HG03066 (cell line): Measurements from ENCODE around the gene POM121L12.

Experiments used
- ATAC-seq: cut with Tn5 transposase; IDR thresholded peaks from one replicate; pipeline ENCODE4 v1.9.1; 2021; ENCODE audit warnings: low read depth; ENCODE audit not compliant: unreplicated experiment

POM121L12 gene

DNA sequence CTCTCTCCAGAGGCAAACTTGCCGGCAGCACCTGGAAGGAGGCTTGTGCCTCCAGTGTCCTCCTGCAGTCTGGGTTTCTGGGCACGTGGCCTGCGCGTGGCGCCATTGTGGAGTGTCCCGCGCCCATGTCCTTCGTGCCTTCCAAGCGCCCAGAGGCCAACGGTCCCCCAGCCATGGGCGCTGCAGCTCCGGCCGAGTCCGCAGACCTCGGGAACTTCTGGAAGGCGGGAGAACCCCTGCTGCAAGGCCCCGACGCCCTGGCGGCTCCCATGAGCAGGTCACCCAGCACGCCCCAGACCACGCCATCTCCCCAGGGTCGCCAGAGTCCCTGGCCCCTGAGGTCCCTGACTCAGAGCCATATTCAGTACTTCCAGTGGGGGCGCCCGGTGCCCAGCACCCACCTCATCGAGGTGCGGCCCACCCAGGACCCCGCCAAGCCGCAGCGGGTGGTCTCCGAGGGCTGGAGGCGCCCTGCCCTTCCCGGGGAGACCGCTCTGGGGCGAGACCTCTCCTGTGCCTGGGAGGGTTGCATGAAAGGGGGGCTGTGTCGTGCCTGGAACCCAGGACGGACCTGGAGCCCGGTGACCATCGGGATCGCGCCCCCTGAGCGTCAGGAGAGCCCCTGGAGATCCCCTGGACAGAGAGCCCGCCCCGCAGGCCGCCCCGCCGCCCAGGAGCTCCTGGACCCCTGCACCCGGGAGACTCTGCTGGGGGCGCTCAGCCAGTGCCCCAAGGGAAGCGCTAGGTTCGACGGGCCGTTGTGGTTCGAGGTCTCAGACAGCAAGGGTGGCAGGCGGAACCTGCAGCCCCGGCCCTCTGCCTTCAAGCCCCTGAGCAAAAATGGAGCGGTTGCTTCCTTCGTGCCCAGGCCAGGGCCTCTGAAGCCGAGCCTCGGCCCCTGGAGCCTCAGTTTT, at the start of gene POM121L12:
POM121L12 (plus strand) TSS at position 135 of the 914 bp plus-strand sequence; CDS start at position 174, 39 bp downstream.
- ATAC-seq = no peak

DNA sequence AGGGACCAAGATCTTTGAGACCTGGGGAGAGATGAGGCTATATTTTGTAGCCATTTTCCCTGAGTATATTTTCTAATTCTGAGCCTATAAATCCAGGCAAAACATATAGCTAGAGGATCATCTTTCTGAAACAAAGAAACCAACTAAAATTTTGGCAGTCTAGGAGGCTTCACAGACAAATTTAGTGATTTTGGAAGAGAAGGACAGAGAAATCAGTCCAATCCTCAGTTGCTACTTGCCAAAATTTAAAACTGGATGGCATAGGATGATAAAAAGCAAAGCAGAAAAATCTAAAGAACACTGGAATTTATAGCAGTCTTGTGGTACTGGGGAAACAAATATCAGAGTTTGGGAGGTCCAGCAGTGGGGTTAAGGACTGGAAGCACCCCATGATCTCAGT, 43.4 kb upstream of the POM121L12 start:
- no peak for ATAC-seq

DNA sequence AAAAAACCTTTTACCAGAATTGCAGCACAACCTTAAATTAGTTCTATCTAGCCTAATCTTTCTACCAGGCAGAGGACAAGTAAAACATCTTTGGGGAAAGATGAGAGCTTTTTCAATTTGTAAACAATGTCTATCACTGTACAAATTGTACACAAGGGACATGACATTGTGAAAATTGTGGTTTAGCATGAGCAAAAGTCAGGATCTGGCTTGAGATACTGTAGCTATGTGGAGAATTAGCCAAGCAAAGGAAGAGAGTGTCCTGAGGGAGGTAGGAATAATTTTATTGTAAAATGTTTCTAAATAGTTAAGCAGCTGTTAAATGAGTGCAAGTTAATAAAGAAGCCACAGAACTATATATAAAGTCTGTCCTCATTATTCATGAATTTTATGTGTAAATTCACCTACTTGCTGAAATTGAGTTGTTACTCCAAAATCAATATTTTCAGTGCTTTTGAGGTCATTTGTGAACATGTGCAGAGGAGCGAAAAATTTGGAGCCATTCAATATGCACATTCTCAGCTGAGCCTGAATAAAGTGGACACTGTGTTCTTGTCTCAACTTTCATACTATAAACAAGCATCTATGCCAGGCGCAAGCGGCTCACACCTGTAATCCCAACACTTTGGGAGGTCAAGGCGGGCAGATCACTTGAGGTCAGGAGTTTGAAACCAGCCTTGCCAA, 42.8 kb upstream of the POM121L12 start:
- no peak for ATAC-seq

DNA sequence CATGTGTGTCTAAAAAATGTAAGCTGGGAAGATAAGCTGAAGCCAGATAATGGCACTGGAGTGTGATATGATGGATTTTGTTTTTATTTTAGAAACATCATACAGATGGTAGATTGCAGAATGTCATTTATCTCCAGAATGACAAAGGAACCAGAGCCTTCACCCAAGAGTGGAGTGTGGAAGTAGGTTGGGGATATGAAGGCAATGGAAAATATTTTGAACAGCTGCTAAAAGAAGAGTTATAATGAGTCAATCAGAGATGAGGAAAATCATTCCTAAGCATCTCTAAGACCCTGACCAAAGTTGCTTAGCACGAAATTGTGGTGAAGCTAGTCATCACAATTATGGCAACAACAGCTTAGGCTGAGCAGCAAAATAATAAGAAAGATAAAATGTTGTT, 39.8 kb upstream of the POM121L12 start:
- ATAC-seq = no peak

DNA sequence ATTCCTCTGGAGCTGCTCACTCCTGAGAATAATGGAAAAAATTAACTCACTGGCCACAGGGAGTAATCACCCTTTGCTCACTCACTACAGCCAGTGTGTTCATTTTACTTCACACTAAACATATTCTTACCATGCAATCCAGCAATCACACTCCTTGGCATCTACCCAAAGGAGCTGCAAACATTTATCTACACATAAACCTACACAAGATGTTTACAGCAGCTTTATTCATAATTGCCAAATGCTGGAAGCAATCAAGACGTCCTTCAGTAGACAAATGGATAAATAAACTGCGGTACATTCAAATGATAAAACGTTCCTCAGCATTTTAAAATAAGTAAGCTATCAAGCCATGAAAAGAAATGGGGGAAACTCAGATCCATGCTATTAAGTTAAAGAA, 34.2 kb upstream of the POM121L12 start:
- no peak for ATAC-seq

DNA sequence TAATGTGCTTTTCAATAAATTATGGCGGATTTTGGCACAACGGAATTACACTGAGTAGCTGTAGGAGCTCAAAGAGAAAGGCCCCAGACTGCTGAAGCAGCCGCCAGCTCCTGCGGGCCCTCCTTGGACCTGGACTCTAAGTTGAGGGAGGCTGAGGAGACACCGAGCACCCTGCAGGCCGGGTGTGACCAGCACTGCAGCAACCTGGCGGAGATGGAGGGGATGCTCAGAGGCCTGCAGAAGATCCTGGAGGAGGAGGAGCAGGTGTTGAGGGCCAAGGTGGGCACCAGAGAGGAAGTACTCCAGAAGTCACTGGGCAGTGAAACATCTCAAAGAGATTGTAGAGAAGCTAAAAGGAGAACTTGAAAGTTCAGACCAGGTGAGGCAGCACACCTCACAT, 33.0 kb upstream of the POM121L12 start:
- no peak for ATAC-seq

DNA sequence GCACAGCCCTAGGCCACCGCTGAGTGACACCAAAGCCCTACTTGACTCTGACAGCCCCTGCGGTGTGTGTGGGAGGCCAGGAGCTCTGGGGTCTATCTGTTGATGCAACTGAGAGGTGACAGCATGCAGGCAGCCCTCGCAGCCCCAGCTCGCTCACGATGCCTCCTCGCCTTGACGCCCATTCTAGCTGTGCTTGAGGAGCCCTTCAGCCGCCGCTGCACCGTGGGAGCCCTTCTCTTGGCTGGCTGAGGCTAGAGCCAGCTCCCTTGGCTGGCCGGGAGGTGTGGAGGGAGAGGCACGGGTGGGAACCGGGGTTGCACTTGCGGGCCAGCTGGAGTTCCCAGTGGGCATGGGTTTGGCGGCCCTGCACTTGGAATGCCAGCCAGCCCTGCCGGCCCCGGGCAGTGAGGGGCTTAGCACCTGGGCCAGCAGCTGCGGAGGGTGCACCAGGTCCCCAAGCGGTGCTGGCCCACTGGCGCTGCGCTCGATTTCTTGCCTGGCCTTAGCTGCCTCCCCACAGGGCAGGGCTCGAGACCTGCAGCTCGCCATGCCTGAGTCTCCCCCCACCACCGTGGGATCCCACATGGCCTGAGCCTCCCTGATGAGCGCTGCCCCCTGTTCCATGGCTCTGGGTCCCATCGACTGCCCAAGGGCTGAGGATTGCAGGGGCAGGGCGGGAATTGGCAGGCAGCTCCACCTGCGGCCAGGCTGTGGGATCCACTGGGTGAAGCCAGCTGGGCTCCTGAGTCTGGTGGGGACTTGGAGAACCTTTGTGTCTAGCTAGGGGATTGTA, 31.6 kb upstream of the POM121L12 start:
- ATAC-seq = no peak

DNA sequence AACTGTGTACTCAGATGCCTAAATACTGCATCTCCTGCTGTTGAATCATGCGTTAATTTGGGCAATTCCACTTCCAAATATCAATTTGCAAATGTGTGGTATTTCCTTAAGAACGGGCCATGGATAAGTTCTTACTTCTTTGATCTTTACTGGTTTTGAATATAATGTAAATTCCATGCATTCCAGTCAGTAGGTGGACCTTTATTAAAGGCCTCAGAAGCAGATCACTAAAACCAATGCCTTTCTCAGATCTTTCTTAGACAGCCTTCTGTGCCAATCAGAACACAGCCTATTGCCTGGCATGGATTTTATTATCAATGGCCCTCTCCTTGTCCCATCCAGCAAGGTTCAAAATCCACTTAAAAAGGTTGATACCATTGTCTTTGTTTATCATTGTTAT, 21.5 kb upstream of the POM121L12 start:
- ATAC-seq = no peak

DNA sequence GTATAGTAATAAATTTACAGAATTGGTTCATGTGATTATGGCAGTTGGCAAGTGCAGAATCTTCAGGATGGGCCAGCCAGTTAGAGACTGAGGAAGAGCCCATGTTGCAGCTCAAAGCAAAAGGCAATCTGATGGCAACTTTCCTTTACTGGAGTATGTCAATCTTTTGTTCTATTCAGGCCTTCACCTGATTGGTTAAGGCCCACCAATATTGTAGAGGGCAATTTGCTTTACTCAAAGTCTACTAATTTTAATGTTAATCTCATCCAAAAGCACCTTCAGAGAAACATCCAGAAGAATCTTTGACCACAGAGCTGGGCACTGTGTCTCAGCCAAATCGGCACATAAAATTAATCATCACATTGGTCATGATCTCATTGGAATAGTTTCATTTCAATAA, 20.0 kb upstream of the POM121L12 start:
- no peak for ATAC-seq

DNA sequence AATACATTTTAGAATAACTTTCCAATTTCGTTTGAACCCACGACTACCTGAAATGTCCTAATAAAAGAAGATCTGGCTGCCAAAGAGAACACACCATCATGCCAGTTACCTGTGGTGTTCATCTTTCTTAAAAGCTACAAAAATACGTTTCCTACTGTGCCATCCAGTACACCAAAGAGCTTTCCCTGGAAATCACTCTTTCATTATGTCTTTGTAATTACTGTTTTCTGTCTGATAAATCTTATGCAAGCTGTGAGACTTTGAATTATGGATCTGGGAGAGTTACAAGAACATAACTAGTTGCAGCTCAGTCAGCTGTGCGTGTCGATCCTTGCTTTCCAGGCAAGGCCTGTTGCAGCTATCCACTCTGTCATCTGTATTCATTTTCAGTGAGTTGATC, 12.5 kb upstream of the POM121L12 start:
- ATAC-seq = no peak

DNA sequence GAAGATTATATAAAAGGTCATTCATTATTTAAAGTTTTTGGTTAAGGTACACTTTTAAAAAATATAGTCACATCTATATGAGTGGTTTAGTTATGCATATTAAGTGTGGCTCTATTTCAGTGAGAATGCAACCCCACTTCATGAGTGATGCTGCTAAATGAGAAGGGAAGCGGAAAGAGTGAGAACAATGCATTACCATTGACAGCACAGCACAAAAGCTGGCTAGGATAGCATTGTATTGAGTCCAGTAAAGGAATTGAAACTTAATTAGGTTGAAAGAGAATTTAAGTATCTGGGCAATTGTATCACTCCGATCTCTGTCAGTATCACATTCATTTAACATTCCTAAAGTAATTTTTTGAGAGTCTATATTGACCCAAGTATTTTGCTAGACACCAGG, 13.2 kb downstream of the POM121L12 start:
- ATAC-seq = no peak

DNA sequence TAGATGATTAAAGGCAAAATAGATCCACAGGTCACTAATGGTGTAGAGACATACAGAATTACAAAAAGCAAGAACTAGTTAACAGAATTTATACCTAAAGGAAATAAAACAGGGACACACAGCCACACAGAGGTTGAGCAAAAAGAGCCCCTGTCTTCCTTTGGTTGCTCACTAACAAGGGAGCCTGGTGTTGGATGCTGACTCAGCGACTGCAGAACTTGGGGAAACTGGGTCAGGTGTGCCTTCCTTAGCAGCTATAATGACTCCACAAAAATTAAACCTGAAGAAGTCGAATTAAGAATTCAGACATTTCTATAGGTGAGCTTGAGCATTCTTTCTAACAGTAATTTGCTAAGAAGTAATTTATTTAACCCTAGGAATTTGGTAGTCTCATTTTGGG, 15.0 kb downstream of the POM121L12 start:
- ATAC-seq = no peak

DNA sequence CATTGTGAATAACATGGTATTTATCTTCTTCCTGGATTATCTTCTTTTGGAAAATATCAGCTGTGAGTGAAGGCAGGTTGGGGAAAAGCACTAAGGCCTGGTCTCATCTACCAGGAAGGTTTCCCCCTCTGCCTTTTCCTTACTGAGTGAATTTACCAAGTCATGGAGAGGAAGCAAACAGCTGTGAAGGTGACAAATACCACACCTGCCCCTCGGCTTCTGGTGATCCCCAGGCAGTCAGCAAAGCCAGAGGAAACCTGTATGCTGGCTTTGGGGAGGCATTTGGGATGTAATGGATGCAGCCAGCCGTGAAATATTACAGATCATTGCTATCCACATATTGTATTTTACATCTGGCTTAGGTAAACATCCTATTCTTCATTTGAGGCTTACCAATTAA, 24.2 kb downstream of the POM121L12 start:
- no peak for ATAC-seq

DNA sequence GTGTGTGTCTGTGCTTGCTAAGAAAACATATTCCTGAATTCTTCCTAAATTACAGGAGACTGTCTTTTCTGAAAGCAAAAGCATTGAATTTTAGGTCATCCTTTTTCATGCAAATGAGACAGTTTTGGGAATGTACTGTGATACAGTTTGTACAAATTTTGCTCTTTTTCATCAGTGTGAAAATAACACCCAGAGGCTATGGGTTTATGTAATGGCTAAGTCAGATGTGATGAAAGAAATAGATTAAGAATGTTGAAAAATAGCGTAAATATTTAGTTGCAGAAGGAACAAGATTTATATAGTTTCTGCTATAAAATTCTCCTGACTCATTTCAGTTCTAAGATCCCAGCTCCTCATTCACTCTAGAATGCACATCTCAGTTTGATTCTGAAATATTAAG, 24.6 kb downstream of the POM121L12 start:
- no peak for ATAC-seq

DNA sequence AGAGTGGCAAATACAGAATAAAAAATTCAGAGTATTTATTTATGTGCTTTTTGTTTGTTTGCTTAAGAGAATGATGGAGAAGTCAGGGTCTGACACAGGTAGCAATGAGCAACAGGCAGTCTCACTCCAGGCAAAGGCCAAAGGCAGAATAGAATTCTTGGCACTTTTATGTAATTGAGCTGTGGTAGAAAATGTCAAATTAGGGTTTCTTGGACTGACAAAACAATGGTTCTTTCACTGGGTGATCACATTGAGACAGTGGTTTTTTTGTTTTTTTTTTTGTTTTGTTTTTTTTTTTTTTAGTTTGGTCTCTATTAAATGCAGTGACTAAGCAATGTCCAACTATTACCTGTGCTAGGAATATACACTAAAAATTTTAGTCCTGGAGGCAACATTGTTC, 27.4 kb downstream of the POM121L12 start:
- ATAC-seq = no peak

DNA sequence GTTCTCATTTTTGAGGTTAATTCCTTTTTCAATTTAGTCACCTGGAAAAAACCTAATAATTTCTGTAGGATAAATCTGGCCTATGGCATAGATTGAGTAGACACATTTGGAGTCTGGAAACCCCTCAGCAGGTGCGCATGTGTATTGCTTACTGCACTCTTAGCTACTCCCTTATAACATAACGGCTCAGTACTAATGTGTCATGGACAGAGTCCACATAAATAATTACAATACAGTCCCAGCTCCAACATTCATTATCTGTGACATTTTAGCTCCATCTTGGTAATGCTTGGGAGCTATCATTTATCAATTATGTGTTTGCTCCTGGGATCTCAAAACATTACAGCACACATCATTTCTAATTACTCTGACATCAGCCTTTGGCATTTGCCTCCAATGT, 33.2 kb downstream of the POM121L12 start:
- ATAC-seq = no peak

DNA sequence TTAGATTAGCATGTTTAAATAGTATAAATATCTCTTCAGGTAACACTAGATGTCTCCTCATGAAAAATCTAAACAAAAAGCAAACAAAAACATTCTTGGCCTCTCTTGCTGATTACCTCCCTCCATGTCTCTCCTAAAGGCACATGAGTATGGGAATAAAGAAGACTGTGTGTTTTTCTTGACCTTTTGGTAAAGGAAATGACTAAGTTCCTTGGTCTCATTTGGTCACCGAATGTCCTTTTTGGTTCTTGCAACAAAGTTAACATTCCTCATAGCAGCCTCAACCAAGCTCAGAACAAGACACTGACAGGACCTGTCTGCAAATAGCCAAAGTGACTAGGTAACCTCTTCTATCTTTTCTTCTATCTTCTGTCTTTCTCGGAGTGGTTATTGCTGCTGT, 35.5 kb downstream of the POM121L12 start:
- no peak for ATAC-seq
